Stimulated activated CD4-positive, alpha-beta T cell treated with anti-CD3 and anti-CD28 coated beads, Interleukin-15, amount 100 ng/mL, for 48 hours (primary cell): ENCODE results near the gene CYSRT1.
"Not testable (repeated sequence)": the region's sequence is repeated elsewhere in the genome, so short reads cannot be mapped to it uniquely, and the experiment has no call there.

Source experiments
- DNase-seq, 2 donors: peaks; one replicate each; pipeline ENCODE4 v3.0.0-alpha.2; 2020; ENCODE audit warnings: low read depth in 2 of 2

CYSRT1 gene

DNA sequence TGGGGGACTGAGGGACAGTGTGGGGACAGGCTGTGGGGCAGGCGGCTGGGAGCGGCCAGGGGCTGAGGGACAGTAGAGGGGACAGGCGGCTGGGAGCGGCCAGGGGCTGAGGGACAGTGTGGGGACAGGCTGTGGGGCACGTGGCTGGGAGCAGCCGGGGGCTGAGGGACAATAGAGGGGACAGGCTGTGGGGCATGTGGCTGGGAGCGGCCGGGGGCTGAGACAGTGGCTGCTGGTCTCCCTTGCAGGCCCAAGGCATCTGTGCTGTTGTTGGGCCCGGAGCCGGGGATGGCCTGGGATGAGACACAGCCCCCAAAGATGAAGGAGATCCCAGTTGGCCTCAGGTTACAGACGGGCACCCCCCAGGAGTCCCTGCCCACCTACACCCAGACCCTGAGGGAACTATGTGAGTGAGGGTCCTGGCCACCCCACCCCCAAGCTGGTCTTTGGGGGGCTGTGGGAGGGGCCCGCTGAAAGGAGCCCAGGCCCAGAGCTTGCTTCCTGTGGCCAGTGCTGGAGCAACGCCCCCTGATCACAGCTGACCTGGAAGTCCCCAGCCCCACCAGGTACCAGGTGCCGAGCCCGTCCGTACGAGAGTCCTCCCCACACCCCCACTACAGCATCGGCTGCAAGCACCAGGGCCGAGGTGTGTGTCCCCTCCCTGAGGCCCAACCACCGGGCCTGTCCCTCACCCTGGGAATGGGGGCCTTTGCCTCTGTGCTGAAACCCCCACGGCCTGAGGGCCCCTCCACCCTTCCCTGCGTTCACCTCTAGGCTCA is 26.7 kb downstream of the CYSRT1 start:
- DNase-seq = no peak

DNA sequence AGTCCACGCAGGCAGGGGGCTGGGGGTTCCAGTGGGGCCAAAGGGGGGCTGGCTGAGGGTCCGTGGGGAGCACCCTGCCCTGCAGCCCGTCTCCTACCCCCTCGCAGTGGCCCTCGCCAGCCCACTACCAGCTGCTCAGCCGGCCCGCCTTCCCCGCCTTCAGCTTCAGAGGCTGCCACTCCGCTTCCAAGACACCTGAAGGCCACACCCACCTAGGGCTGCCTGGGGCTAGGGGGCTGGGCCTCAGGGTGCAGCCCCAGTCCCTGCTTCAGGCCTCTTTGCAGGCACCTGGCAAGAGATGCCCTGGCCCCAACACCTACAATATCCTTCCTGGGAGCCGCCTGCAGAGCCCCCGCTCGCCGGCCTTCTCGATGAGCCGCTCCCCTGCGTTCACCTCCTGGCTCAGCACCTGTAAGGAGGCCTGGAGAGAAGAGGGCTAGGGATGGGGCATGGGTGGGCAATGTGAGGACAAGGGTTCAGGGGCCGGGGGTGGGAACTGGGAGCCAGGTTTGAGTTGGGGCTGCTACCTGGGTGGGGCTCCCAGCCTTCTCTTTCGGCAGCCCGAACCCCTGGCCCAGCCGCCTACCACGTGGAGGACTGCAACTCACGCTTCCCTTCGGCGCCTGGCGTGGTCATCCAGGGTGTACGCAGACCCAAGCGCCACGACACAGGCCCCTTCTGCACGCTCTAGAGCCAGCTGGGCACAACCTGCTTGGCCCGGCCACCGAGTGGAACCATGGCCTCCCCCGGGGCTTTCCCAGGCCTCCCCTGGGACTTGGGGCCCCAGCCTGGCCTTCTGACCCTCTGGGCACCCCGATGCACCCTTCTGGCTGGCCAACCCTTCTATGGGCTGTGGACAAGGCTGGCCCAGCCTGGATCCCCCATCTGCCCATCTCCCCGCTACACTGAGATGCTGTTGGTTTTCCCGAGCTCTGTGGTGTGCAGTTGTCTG is 27.9 kb downstream of the CYSRT1 start:
- no peak for DNase-seq

DNA sequence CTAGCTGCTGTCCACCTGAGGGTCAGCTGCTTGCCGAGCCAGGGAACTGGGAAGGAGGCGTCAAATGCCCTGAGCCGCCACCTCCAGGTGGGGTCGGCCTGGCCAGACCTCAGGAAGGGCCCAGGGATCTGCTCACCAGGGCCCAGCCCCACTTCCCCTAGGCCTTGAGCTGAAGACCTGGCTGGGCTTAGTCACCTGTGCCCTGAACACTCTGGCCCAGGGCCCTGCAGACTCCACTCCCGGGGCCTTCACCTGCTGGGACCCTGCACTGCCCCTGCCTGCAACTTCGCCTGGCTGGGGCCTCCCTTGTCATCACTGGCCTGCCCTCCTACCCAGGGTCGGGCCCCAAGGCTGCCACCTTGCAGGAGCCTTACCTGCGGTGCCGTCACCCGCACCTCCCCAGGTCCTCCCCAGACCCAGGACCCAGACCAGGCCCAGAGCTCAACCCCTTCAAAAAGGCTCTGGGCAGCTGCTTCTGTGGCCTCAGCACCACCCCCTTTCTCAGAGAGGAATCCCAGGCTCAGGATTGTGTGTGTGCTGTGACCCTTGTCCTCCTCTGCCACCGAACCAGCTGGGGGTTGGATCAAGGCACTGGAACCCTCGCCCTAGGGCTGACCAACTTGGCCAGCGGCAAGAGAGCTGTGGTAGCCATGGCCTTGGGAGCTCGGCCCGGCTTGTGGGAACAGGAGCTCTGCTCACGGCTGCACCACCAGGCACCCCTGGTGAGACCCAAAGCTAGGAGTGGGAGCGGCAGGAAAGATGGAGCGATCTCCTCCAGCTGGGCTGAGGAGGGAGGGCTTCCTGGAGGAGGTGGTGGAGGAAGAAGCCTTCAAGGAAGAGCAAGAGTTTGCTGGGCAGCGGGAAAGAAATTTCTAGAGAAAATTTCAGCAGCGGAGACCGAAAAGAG is 29.0 kb downstream of the CYSRT1 start:
- no peak for DNase-seq

DNA sequence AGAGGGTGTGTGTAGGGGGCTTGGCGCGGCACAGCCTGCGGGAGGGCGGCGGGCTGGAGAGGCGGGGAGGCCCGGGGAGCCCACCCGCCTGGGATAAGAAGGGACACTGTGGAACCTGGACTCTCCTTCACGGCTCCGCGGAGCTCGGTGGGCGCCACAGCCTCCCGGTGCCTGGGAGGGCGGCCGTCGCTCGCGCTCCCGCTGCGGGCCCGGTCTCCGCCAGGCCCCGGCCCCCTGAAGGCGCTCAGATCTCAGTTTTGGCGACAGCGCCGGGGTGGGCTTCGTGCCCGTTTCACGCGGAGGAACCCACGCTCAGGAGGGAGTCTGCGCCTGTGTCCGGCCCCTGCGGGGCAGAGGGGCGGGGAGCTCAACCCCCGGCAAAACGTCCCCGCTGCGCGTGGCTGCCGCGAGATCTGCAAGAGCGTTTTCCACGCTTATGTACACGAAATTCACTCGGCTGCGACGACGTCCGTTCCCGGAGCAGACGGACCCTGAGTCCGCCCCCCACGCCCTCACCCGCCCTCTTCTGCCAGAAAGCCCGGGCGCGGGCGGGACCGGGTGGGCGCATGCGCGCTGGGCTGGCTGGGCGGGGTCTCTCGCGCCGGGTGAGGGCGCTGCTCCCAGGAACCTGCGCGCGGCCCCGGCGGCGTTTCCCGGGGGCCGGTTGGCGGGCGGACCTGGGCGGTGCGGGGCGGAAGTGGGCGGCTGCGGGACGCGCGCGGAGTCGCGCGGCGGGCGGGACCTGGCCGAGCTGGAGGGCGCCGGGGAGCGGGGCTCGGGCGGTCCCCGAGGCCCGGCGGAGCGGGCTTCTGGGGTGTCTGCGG is 29.9 kb downstream of the CYSRT1 start, which contains the start of gene NELFB:
NELFB (plus strand) TSS at position 704 of the 824 bp plus-strand sequence.
- peak; percentile 82 to 94 for DNase-seq

DNA sequence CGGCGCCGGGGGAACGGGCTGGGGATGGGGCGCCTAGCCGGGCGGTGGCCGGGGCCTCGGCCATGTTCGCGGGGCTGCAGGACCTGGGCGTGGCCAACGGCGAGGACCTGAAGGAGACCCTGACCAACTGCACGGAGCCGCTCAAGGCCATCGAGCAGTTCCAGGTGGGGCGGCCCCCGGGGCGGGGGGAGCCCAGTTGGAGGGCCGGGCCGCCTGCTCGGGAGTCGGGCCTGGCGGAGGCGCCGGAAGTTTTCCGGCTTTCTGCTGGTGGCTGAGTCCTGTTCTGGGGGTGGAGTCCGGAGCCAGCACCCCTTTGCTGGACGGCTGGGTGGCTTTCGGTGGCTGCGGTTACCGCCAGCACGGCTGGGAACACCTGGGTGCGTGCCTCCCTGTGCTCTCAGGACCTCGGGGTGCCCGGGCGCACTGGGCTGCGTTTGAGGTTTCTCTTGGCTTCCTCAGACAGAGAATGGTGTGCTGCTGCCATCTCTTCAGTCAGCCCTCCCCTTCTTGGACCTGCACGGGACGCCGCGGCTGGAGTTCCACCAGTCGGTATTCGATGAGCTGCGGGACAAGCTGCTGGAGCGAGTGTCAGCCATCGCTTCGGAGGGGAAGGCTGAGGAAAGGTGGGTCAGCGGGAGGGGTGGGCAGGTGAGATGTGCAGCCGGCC is 30.6 kb downstream of the CYSRT1 start:
- peak in 1 of 2 donors; percentile 22 for DNase-seq

DNA sequence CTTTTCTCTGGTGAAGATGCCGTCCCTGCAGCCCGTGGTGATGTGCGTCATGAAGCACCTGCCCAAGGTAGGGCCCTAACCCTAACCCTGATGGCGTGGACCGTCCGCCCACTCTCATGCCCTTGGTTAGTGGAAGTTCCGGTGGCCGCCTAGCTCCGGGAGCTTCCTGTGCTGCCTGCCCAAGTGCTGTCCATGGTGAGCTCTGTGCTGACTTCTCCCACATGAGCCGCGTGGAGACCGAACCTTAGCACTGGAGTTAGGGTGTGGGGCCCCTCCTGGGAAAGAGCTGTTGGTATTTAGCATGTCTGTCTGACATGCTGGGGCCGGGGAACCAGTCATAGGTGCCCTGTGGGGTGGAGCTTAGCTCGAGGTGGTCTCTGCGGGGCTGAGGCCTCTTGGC is 31.4 kb downstream of the CYSRT1 start:
- no peak for DNase-seq

DNA sequence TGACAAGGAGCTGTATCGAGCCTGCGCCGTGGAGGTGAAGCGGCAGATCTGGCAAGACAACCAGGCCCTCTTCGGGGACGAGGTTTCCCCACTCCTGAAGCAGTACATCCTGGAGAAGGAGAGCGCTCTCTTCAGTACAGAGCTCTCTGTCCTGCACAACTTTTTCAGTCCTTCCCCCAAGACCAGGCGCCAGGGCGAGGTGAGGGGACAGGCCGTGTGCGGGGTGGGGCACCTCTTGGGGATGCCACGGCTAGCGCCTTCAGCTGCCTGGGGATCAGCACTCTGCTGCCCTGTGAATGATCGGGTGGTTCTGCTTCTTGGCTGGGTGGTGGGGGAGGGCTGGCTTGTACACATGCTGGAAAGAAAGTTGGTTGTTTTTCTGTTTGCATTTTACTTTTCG is 31.9 kb downstream of the CYSRT1 start:
- DNase-seq = no peak

DNA sequence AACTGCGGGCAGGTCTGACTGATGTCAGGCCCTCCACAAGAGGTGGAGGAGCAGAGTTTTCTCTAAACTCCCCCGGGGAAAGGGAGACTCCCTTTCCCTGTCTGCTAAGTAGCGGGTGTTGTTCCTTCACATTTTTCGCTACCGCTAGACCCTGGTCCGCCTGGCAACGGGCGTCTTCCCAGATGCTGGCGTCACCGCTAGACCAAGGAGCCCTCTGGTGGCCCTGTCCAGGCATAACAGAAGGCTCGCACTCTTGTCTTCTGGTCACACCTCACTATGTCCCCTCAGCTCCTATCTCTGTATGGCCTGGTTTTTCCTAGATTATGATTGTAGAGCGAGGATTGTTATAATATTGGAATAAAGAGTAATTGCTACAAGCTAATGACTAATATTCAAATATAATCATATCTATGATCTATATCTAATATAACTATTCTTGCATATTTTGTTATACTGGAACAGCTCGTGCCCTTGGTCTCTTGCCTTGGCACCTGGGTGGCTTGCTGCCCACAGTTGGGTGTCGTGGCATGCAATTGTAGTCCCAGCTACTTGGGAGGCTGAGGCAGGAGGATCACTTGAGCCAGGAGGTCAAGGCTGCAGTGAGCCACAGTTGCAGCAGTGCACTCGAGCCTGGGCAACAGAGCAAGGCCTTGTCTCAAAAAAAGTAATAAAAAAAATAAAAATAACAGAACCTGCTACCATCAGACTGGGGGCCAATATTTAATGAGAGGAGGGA is 37.4 kb downstream of the CYSRT1 start:
- DNase-seq = not testable (repeated sequence)

DNA sequence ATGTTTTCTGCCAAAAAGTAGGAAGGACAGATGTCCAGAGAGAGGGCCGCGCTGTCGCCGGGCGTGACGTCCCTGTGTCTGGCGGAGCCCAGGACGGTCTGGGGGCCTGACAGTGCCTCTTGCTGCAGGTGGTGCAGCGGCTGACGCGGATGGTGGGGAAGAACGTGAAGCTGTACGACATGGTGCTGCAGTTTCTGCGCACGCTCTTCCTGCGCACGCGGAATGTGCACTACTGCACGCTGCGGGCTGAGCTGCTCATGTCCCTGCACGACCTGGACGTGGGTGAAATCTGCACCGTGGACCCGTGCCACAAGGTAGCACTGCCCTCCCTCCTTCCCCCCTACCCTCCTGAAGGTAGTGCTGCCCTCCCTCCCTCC is 37.9 kb downstream of the CYSRT1 start:
- no peak for DNase-seq

DNA sequence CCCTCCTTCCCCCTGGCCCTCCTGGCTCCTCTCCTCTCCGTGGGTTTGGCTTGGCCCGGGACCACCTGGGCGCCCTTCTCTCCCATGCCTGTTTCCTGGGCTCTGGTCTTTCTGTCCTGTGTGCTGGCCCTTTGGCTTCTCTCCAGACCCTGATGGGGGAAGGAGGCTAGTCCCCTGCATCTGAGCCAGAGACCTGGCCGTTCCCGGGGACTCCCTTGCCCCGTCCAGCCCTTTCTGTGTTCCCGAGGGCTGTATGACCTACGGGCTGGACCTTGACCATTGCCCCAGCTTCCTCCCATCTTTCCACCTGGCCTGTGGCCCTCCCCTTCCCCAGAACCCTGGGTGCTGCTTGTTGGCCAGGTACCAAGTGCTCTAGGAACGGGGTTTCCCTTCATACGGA is 38.5 kb downstream of the CYSRT1 start:
- DNase-seq = no peak

DNA sequence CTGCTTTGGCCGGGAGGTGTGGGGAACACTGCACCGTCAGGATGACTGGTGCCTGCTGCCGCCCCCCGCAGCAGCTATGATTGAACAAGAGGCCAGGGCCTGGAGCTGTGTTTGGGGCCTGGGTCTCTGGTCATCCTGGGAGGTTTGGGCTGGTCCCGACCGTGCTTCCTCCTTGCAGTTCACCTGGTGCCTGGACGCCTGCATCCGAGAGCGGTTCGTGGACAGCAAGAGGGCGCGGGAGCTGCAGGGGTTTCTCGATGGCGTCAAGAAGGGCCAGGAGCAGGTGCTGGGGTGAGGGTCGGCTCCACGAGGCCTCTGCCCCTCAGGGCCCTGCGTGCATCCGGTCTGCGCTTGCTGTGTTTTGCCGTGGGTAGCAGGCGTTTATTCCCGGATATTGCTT is 39.1 kb downstream of the CYSRT1 start:
- DNase-seq = no peak

DNA sequence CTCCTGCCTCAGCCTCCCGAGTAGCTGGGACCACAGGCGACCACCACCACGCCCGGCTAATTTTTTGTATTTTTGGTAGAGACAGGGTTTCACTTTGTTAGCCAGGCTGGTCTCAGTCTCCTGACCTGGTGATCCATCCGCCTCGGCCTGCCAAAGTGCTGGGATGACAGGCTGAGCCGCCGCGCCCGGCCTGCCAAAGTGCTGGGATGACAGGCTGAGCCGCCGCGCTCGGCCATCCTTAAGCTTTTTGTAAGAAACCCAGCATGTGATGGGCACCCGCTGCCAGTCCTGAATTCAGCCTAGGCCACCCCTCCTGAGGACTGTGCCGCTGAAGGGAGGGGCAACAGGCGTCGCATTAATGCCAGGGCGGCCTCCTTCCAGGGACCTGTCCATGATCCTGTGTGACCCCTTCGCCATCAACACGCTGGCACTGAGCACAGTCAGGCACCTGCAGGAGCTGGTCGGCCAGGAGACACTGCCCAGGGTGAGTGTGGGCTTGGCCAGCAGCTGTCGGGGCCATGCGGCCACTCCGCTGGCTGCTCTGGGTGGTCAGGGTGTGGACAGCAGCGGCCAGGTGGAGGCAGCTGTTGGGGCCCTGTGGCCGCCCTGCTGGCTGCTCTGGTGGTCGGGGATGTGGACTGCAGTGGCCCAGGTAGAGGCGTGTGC is 40.7 kb downstream of the CYSRT1 start:
- DNase-seq = no peak

DNA sequence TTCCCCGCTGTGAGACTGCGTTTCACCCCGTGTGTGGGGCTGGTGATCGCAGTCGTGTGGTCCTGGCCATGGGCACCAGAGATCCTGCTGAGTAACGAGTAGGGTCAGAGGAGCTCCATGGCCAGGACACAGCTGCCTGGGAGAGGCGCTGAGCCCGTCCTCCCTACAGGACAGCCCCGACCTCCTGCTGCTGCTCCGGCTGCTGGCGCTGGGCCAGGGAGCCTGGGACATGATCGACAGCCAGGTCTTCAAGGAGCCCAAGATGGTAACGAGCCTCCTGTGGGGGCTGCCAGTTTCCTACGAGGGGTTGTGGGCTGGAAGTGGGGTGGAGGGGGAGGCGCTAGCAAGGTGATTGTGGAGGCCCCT is 41.2 kb downstream of the CYSRT1 start:
- no peak for DNase-seq

DNA sequence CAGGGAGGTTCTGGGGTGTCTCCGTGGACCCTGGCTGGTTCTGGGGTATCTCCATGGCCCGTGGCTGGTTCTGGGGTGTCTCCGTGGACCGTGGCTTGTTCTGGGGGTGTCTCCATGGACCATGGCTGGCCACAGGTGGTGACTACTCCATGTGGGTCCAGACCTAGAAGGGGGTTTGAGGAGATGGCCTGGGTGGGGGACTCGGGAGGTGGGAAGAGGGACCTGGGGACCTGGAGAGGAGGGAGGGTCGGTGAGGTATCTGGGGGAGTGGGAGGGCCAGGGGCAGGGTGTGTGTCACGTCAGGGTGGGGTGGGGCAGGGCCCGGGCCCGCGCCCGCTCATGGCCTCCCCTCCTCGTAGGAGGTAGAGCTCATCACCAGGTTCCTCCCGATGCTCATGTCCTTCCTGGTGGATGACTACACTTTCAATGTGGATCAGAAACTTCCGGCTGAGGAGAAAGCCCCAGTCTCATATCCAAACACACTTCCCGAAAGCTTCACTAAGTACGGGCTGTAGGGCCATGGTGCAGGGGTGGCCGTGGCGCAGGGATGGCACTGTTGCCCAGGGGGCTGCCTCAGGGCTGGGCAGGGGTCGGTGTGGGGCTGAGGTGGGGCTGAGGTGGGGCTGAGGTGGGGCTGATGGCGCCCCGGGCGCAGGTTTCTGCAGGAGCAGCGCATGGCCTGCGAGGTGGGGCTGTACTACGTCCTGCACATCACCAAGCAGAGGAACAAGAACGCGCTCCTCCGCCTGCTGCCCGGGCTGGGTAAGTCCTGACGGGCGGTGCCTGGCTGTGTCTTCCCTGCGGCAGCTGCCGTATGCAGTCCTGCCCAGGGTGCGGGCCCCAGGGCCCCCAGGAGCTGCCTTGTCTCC is 41.8 kb downstream of the CYSRT1 start:
- no peak for DNase-seq

DNA sequence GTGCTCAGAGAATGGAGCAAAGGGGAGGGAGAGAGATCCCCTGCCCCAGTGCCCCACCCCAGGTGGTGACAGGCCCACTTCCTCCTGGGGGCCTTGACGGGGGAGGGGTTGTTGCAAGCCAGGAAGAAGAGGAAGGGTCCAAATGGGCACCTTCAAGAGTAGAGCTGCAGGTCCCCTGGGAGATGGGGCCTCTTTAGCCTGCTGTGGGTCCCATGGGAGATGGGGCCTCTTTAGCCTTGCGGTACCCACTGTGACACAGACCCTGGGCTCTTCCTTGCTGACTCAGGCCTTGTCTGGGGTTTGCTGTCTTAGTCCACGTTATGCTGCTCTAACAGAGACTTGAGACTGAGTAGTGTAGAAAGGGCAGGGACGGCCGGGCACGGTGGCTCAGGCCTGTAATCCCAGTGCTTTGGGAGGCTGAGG is 43.0 kb downstream of the CYSRT1 start:
- DNase-seq = no peak

DNA sequence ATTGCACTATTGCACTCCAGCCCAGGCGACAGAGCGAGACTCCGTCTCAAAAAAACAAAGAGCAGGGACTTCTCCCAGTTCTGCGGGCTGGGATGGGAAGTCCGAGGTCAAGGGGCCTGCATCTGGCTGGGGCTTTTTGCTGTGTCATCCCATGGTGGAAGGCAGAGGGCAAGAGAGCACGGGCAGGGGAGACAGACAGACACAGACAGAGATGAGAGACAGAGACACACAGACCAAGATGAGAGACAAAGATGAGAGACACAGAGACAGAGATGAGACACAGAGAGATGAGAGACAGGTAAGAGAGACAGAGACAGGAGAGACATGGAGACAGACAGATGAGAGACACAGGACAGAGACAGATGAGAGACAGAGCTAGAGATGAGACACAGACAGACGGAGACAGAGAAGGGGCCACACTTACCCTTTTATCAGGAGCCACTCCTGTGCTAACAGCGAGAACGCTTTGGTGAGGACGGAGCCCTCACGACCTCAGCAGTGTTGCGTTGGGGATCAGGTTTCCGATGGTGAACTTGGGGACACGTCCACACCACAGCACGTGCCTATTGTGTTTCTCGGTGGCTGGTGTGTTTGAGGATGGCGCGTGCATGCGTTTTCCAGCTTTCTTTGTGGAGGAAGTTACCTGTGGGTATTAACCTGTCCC is 43.7 kb downstream of the CYSRT1 start:
- no peak for DNase-seq

DNA sequence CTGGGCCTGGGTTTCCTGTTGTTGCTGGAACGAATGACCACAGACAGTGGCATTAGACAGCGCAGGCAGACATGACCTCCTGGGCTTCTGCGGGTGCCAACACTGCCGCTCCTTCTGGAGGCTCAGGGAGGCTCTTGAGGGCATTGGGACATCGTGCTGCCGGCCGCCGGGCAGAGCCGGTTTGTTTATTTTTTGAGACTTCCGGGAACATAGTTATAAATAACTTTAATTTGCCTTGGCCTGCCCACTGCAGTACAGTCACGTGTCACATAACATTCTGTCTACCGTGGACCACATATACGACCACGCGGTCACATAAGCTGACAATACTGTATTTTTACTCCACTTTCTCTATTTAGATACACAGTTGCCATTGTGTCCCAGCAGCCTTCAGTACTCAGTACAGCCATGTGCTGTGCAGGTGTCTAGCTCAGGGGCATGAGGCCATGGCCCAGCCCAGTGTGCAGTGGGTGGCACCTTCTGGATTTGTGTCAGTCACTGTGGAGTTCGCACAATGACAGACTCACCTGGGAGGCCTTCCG is 44.3 kb downstream of the CYSRT1 start:
- no peak for DNase-seq
